Activated B cell treated with CpG ODN at 0.5 μM for 24 hours (primary cell): Measurements from ENCODE around the gene FAHD2A. TPM values are rescaled to one million over a fixed set of nuclear protein-coding genes. Genes with fewer than 3 reads are reported as not detected.

Experiments
- ATAC-seq: fragments of 200-7000 bp; cut with Tn5 transposase; one replicate; pipeline ENCODE4 v1.10.0; 2021; ENCODE audit warnings: low read depth, mild to moderate bottlenecking, moderate library complexity
- CTCF ChIA-PET: fragments of 350-600 bp; sonication (Branson Sonifier 250); formaldehyde crosslinking; loops from one replicate; lab custom pipeline; 2021; ENCODE audit warnings: antibody characterized with exemption; lab: Charles Lee
- POLR2A ChIA-PET: fragments of 350-600 bp; sonication (Branson Sonifier 250); formaldehyde crosslinking; loops from one replicate; lab custom pipeline; 2021; ENCODE audit warnings: antibody characterized with exemption; lab: Charles Lee
- DNase-seq: peaks from one replicate; pipeline ENCODE4 v3.0.0; 2022
- H3K27ac Mint-ChIP-seq: one replicate; pipeline ENCODE4 v1.8.0; 2020; ENCODE audit warnings: mixed read lengths
- H3K27me3 Mint-ChIP-seq: one replicate; pipeline ENCODE4 v1.8.0; 2021; ENCODE audit warnings: mixed read lengths
- H3K36me3 Mint-ChIP-seq: one replicate; pipeline ENCODE4 v1.8.0; 2021; ENCODE audit warnings: low read depth, mixed read lengths
- H3K4me1 Mint-ChIP-seq: one replicate; pipeline ENCODE4 v1.8.0; 2021; ENCODE audit warnings: mixed read lengths
- H3K4me3 Mint-ChIP-seq: one replicate; pipeline ENCODE4 v1.8.0; 2020; ENCODE audit warnings: mild to moderate bottlenecking, mixed read lengths
- H3K9me3 Mint-ChIP-seq: one replicate; pipeline ENCODE4 v1.8.0; 2020; ENCODE audit warnings: mixed read lengths
- intact Hi-C: fragments of 100-400 bp; cut with micrococcal nuclease; formaldehyde crosslinking; loops from one replicate; pipeline ENCODE4 v1.15.1; 2024
- total RNA-seq: library from RNA; stranded (reverse); gene quantifications from 2 replicates; pipeline ENCODE4 v1.2.3, GENCODE V29; 2022
- TF ChIP-seq, protein P1 (sequence below): fragments of 200-600 bp; IDR thresholded peaks from one replicate; pipeline ENCODE4 v1.8.0; 2022; ENCODE audit warnings: antibody characterized with exemption, mild to moderate bottlenecking

FAHD2A gene
- total RNA-seq, 1 donor from 2014 or later: 23.4 TPM

DNA sequence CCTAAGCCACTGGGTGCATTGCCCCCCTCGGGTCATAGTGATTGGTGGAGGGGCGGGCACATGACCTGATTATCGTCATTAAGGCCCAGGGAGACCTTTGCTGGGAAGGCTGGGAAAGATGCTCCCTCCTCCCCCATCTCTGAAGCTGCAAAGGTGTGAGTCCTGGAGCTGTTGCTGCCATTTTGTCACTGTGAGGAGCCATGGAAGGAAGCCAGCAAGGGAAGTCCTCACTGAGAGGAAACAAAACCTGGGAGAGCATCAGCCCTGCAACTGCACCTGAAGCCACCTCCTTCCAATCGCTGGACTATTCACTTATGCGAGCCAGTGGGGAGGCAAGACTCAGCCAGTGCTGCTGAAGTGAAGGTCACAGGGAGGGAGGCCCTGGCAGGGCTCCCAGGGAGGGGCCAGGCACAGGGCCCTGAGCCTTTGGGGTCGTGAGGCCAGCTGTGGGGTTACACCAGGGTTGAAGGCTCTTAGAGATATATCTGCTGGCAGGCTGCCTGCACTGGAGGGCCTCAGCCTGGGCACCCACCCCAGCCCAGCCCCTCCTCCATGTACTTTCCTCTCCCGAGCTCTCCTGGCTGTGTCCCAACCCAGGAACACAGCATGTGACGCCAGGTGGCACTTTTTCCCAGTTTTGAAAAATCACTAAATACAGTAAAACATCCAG is 10.7 kb upstream of the FAHD2A start:
- POLR2A ChIA-PET: no interaction called here
- no peak for ATAC-seq

DNA sequence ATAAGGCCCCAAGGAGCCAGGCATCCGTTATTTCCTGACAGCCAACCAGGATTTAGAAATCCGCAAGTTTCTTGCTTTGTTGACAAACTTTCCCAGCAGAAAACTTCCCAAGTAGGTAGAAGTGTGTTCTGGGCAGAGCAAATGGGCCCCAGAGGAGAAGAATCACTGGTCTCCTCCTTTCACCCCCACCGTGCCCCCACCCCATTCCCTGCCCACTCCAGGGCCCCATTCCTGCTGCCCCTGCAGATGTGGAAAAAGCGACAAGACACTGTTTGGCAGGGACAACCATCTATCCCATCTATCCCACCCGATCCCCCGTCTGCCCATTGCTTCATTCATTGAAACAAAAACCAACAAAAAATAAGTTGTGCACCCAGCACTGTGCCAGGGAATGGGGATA is 10.2 kb upstream of the FAHD2A start:
- H3K4me3 Mint-ChIP-seq: no peak overlapping the region
- intact Hi-C loops: no loop called here
- ChIA-PET CTCF (no interaction called here), POLR2A (no interaction called here)
- H3K36me3 Mint-ChIP-seq: no peaks in the 10 kb centered on the region
- no peaks in the 10 kb centered on the region for H3K9me3 Mint-ChIP-seq
- no peak overlapping the region for H3K27ac Mint-ChIP-seq
- no peak for ATAC-seq
- H3K27me3 Mint-ChIP-seq: peaks cover 3% of the 10 kb centered on the region
- no peaks in the 10 kb centered on the region for H3K4me1 Mint-ChIP-seq
- DNase-seq: no peak
- TF ChIP-seq, protein P1, sequence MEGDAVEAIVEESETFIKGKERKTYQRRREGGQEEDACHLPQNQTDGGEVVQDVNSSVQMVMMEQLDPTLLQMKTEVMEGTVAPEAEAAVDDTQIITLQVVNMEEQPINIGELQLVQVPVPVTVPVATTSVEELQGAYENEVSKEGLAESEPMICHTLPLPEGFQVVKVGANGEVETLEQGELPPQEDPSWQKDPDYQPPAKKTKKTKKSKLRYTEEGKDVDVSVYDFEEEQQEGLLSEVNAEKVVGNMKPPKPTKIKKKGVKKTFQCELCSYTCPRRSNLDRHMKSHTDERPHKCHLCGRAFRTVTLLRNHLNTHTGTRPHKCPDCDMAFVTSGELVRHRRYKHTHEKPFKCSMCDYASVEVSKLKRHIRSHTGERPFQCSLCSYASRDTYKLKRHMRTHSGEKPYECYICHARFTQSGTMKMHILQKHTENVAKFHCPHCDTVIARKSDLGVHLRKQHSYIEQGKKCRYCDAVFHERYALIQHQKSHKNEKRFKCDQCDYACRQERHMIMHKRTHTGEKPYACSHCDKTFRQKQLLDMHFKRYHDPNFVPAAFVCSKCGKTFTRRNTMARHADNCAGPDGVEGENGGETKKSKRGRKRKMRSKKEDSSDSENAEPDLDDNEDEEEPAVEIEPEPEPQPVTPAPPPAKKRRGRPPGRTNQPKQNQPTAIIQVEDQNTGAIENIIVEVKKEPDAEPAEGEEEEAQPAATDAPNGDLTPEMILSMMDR: no peak

More for the DNA sequence above, 10.7 kb upstream of the FAHD2A start:
- Mint-ChIP-seq H3K4me3 (no peak overlapping the region), H3K4me1 (no peaks in the 10 kb centered on the region), H3K9me3 (no peaks in the 10 kb centered on the region), H3K36me3 (no peaks in the 10 kb centered on the region), H3K27me3 (peaks cover 3% of the 10 kb centered on the region), H3K27ac (no peak overlapping the region)
- TF ChIP-seq, protein P1: no peak
- intact Hi-C loops: no loop called here
- no peak for DNase-seq
- CTCF ChIA-PET: no interaction called here

DNA sequence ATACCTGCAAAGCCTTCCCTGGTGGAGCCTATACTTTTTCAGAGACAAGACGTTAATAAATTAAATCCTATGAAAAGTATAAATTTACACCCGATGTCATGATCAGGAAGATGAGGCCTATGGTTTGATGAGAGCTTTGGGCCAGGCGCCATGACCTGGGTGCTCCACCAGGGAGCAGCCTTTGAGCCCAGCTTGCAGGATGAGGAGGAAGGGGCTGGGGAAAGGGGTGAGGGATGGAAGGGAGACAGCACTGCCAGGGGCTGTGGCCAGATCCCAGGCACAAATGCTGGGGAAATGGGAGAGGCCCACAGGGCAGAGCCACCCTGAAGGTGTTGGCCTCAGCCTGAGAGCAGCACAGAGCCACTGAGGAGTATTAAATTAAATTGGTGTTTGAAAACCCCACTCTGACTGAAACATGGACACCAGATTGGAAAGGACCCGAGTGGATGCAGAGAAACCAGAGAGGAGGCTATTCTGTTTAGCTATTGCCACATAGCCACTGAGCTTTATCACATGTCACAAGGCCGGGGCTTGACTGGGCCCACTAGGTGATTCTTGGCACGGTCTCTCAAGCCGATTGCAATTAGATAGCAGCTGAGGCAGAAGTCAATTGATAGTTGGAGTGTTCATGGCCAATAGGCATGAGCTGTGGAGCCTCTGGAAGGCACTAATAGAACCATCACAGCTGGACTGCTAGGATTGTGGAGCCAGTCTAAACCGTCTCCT is 9.6 kb upstream of the FAHD2A start:
- Mint-ChIP-seq H3K27ac (no peak overlapping the region), H3K36me3 (no peaks in the 10 kb centered on the region), H3K4me3 (no peak overlapping the region), H3K9me3 (no peaks in the 10 kb centered on the region), H3K27me3 (peaks cover 3% of the 10 kb centered on the region), H3K4me1 (no peaks in the 10 kb centered on the region)
- POLR2A ChIA-PET: no interaction called here
- intact Hi-C loops: no loop called here
- CTCF ChIA-PET: no interaction called here
- no peak for ATAC-seq
- no peak for DNase-seq
- TF ChIP-seq, protein P1: no peak

DNA sequence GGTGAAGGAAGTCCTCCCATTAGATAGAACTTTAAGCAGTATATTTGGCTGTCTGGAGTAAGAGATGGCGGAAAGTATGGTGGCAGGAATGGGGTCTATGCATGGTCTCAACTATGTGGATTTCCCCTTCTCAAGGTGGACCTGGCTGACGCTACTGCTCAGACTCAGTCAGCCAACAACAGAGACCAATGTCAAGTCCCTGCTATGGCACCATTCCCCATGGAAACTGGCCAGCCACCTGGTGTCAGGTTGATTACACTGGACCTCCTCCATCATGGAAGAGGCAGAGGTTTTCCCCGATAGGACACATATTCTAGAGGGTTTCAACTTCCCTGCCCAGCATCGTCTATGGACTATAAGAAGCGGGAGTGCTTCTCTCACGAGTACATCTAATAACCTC is 8.6 kb upstream of the FAHD2A start:
- H3K4me1 Mint-ChIP-seq: no peaks in the 10 kb centered on the region
- no peak overlapping the region for H3K4me3 Mint-ChIP-seq
- H3K27me3 Mint-ChIP-seq: no peaks in the 10 kb centered on the region
- POLR2A ChIA-PET: no interaction called here
- no peaks in the 10 kb centered on the region for H3K36me3 Mint-ChIP-seq
- DNase-seq (no peak), ATAC-seq (no peak)
- no peak overlapping the region for H3K27ac Mint-ChIP-seq
- intact Hi-C loops: no loop called here
- CTCF ChIA-PET: no interaction called here
- TF ChIP-seq, protein P1: no peak
- H3K9me3 Mint-ChIP-seq: no peaks in the 10 kb centered on the region

DNA sequence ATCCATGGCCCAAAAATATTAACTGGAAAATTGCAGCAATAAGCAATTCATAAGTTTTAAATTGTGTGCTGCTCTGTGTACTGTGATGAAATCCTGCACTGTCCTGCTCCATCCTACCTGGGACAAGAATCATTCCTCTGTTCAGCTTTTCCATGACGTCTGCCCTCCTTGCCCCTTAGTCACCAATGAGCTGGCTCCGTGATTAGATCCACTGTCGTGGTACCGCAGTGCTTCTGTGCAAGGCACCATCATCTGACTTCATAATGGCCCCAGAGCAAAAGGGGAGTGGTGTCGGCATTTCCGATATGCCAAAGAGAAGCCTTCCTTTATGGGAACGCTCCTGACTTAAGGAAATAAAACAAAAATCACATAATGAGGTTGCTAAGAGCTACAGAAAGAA is 3.4 kb upstream of the FAHD2A start:
- intact Hi-C loops: no loop called here
- H3K9me3 Mint-ChIP-seq: no peaks in the 10 kb centered on the region
- no peaks in the 10 kb centered on the region for H3K27me3 Mint-ChIP-seq
- no peak overlapping the region for H3K27ac Mint-ChIP-seq
- ChIA-PET POLR2A (no interaction called here), CTCF (no interaction called here)
- peaks cover 6% of the 10 kb centered on the region for H3K36me3 Mint-ChIP-seq
- peaks cover 22% of the 10 kb centered on the region for H3K4me1 Mint-ChIP-seq
- no peak overlapping the region for H3K4me3 Mint-ChIP-seq
- TF ChIP-seq, protein P1: no peak
- DNase-seq (no peak), ATAC-seq (no peak)
